GM12878 (cell line): Measurements from ENCODE around the gene CEND1. TPM values are rescaled to one million over a fixed set of nuclear protein-coding genes. Genes with fewer than 3 reads are reported as not detected.

ENCODE experiments used
- EGR1 ChIP-seq, 2 experiments: IDR thresholded peaks; 1 replicate in 1 of 2; 2 replicates in 1 of 2; pipeline ENCODE4 v1.6.1; 2011 to 2012; ENCODE audit warnings: low read depth in 2 of 2, low read length in 2 of 2, borderline replicate concordance in 1 of 2, mild to moderate bottlenecking in 1 of 2, moderate library complexity in 1 of 2
- HDAC6 ChIP-seq: fragments of 200-600 bp; sonication (generic); IDR thresholded peaks from one replicate; pipeline ENCODE4 v1.8.0; 2017; ENCODE audit warnings: antibody characterized with exemption; ENCODE audit not compliant: unreplicated experiment
- HDGF ChIP-seq: fragments of 450-650 bp; IDR thresholded peaks from 2 replicates; pipeline ENCODE4 v1.6.1; 2016; ENCODE audit warnings: antibody characterized with exemption
- NBN ChIP-seq: fragments of 450-650 bp; IDR thresholded peaks from 2 replicates; pipeline ENCODE4 v1.6.1; 2016
- PML ChIP-seq: IDR thresholded peaks from 2 replicates; pipeline ENCODE4 v1.6.1; 2012; ENCODE audit warnings: low read length, inconsistent platforms
- POLR2A ChIP-seq: IDR thresholded peaks from 2 replicates; pipeline ENCODE4 v1.6.1; 2011; ENCODE audit warnings: low read depth, mild to moderate bottlenecking, low read length
- RUNX3 ChIP-seq: IDR thresholded peaks from 2 replicates; pipeline ENCODE4 v1.6.1; 2012; ENCODE audit warnings: low read length, inconsistent platforms
- SIN3A ChIP-seq: IDR thresholded peaks from 2 replicates; pipeline ENCODE4 v1.6.1; 2012; ENCODE audit warnings: low read depth, low read length, improper control_type of control experiment
- SMC3 ChIP-seq: IDR thresholded peaks from 2 replicates; pipeline ENCODE4 v1.6.1; 2011; ENCODE audit warnings: low read length, improper control_type of control experiment, borderline replicate concordance
- ZBED1 ChIP-seq: IDR thresholded peaks from 2 replicates; pipeline ENCODE4 v1.6.1; 2016; ENCODE audit warnings: borderline replicate concordance
- ZNF622 ChIP-seq: fragments of 450-650 bp; IDR thresholded peaks from 2 replicates; pipeline ENCODE4 v1.6.1; 2017; ENCODE audit warnings: mild to moderate bottlenecking, inconsistent platforms
- polyA plus RNA-seq, 11 experiments: library from polyadenylated mRNA; depleted of rRNA in 4 of 11; unstranded in 6 of 11; stranded (reverse) in 5 of 11; fragments of >200 nt; fragmentation: Nextera tagmentation in 4 of 11; fragmentation: Illumina TruSeq in 1 of 11; extraction: Ambion mirVana in 4 of 11; extraction: Trizol in 1 of 11; gene quantifications; 1 replicate in 1 of 11; 2 replicates in 10 of 11; pipeline versions ENCODE4 v1.2.1 to v1.2.3, GENCODE V29; 2011 to 2016; ENCODE audit warnings: inconsistent platforms in 2 of 11, missing spikeins in 2 of 11, low read depth in 1 of 11
- total RNA-seq, 4 experiments: library from RNA; depleted of rRNA in 3 of 4; stranded (reverse); fragments of >200 nt in 3 of 4; fragmentation: Illumina TruSeq in 1 of 4; extraction: Trizol in 1 of 4; gene quantifications; 2 replicates each; pipeline versions ENCODE4 v1.2.1 to v1.2.3, GENCODE V29; 2013 to 2021
- TF ChIP-seq, protein P1 (sequence below): fragments of 450-650 bp; IDR thresholded peaks from 2 replicates; pipeline ENCODE4 v1.6.1; 2017; ENCODE audit warnings: antibody characterized with exemption, mild to moderate bottlenecking, moderate library complexity

Gene CEND1
- total and polyA plus RNA-seq, 10 of the 15 experiments (the other 5 are each of a cell fraction or from before 2014, with no cell fraction given): 0.31 to 13.6 (median 7.2) TPM; not detected in 1

DNA sequence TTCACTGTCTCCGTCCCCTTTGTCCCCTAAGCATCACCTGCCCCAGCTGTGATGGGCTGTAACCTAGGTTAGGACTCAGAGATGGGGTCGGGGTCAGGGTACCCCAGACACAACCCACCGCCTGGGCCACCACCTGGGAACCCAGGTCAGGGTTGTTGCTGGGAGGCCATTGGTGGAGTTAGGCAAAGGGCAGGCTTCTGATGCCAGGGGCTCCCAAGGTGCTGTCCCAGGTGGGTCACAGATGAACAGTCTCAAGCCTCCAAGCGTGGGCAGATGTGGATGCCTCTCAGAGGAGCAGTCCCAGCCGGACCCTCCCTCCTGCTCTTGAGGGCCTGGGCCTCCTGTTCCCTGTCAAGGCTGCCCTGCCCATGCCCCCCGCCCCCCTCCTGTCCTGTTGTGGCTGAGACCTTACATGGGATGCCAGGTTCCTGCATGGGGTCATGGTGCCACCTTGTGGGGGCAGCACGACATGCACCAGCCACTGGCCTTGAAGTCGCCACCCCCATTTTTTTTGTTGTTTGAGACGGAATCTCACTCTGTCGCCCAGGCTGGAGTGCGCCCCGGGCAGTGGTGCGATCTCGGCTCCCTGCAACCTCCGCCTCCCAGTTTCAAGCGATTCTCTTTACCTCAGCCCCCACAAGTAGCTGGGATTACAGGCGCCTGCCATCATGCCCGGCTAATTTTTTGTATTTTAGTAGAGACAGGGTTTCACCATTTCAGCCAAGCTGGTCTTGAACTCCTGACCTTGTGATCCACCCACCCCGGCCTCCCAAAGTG, 24.7 kb downstream of the CEND1 start (continued):
- TF ChIP-seq HDGF (peak; percentile 33; the same call in 1 of the 2 replicates), ZNF622 (no peak), PML (no peak), POLR2A (peak; percentile 62), SIN3A (no peak), HDAC6 (no peak), NBN (no peak), EGR1 (IDR thresholded peaks at IDR 0.05; ENCODE audit: borderline replicate concordance in 1 of 2, low read depth in 2 of 2, low read length in 2 of 2) (no peak), ZBED1 (peak; percentile 55; the same call in 1 of the 2 replicates), RUNX3 (no peak), SMC3 (0 out of 2 replicates have a peak, but pooled peaks have one; percentile 25)
- TF ChIP-seq, protein P1, sequence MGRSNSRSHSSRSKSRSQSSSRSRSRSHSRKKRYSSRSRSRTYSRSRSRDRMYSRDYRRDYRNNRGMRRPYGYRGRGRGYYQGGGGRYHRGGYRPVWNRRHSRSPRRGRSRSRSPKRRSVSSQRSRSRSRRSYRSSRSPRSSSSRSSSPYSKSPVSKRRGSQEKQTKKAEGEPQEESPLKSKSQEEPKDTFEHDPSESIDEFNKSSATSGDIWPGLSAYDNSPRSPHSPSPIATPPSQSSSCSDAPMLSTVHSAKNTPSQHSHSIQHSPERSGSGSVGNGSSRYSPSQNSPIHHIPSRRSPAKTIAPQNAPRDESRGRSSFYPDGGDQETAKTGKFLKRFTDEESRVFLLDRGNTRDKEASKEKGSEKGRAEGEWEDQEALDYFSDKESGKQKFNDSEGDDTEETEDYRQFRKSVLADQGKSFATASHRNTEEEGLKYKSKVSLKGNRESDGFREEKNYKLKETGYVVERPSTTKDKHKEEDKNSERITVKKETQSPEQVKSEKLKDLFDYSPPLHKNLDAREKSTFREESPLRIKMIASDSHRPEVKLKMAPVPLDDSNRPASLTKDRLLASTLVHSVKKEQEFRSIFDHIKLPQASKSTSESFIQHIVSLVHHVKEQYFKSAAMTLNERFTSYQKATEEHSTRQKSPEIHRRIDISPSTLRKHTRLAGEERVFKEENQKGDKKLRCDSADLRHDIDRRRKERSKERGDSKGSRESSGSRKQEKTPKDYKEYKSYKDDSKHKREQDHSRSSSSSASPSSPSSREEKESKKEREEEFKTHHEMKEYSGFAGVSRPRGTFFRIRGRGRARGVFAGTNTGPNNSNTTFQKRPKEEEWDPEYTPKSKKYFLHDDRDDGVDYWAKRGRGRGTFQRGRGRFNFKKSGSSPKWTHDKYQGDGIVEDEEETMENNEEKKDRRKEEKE: no peak
